ENCODE results near the gene DACH1. TPM values are rescaled to one million over a fixed set of nuclear protein-coding genes. Genes with fewer than 3 reads are reported as not detected.

Gene DACH1
- total RNA-seq, 1 donor from 2014 or later = not detected

DNA sequence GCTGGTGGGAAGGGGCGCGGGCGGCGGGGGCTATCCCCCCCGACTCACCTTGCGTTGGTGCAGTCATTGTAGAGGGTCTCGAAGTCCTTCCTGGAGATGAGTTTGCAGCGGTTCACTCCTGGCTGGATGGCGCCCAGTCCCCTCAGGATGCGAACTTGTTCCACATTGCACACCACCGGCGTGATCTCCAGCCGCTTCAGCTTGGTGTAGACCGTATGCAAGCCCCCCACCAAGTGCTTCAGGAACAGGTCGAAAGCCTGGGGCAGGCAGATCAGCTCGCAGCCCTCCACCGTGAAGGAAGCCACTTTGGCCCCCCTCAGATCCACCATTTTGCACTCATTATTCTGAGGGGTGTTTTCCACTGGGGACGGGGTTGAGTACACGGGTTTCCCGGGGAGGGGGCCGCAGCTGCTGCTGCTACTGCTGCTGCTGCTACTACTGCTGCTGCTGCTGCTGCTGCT is 1.1 kb downstream of the DACH1 start:
- TF ChIP-seq, protein P1, sequence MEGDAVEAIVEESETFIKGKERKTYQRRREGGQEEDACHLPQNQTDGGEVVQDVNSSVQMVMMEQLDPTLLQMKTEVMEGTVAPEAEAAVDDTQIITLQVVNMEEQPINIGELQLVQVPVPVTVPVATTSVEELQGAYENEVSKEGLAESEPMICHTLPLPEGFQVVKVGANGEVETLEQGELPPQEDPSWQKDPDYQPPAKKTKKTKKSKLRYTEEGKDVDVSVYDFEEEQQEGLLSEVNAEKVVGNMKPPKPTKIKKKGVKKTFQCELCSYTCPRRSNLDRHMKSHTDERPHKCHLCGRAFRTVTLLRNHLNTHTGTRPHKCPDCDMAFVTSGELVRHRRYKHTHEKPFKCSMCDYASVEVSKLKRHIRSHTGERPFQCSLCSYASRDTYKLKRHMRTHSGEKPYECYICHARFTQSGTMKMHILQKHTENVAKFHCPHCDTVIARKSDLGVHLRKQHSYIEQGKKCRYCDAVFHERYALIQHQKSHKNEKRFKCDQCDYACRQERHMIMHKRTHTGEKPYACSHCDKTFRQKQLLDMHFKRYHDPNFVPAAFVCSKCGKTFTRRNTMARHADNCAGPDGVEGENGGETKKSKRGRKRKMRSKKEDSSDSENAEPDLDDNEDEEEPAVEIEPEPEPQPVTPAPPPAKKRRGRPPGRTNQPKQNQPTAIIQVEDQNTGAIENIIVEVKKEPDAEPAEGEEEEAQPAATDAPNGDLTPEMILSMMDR (IDR thresholded peaks at IDR 0.05; ENCODE audit: insufficient read depth, low read length, severe bottlenecking) = no peak
- DNase-seq (ENCODE audit: low read depth) (no peak), FAIRE-seq (no peak)
- Histone ChIP-seq H3K4me3 (ENCODE audit: low read depth, low read length) (peak overlapping the region; percentile 16), H3K36me3 (ENCODE audit: control insufficient read depth, insufficient read depth, low read length) (no peaks in the 10 kb centered on the region), H3K27me3 (ENCODE audit: control insufficient read depth, insufficient read depth, low read length) (peaks cover 35% of the 10 kb centered on the region)

DNA sequence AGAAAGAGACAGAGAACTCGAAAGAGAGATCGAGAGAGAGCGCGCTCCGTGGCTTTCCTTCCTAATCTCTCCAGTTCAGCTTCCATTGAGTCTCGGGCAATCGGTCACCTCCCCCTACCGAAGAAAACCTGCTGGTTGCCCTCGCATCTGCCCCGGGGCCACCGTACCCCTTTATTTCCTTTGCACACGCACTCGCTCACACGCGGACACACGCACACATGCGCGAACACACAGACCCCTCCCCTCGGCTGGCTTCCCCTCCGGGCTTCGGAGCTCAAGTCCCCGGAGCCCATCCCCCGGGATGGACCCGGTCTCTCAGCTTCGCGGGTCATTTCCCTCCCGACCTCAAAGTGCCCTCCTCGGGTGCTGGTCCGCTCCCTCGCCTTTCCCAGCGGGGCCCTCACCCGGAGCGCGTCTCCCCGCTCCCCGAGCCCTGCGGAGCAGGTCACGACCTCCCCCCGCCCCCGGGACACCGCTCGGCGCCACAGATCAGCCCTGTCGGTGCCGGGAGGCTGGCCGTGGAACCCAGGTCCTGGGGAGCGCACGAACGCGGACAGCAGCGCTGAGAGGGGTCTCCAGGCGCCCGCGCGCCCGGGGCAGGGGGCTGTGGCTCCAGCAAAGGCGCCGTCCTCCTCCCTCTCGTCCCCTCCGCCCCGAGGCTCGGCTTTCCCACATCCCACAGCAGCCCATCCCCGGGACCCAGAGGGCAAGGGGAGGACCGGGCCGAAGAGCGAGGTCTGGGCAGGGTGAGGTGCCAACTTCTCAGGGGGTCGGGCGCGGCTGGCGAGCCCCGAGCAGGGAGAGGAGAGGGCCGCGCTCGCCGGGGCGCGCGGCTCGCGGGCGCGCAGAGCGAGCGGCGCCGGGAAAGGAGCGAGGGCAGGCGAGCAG is 1.8 kb downstream of the DACH1 start:
- FAIRE-seq (no peak), DNase-seq (ENCODE audit: low read depth) (no peak)
- TF ChIP-seq, protein P1 (IDR thresholded peaks at IDR 0.05; ENCODE audit: insufficient read depth, low read length, severe bottlenecking) = no peak
- H3K27me3 ChIP-seq (ENCODE audit: control insufficient read depth, insufficient read depth, low read length) = peaks cover 35% of the 10 kb centered on the region
- no peaks in the 10 kb centered on the region for H3K36me3 ChIP-seq (ENCODE audit: control insufficient read depth, insufficient read depth, low read length)
- H3K4me3 ChIP-seq (ENCODE audit: low read depth, low read length) = no peak overlapping the region

DNA sequence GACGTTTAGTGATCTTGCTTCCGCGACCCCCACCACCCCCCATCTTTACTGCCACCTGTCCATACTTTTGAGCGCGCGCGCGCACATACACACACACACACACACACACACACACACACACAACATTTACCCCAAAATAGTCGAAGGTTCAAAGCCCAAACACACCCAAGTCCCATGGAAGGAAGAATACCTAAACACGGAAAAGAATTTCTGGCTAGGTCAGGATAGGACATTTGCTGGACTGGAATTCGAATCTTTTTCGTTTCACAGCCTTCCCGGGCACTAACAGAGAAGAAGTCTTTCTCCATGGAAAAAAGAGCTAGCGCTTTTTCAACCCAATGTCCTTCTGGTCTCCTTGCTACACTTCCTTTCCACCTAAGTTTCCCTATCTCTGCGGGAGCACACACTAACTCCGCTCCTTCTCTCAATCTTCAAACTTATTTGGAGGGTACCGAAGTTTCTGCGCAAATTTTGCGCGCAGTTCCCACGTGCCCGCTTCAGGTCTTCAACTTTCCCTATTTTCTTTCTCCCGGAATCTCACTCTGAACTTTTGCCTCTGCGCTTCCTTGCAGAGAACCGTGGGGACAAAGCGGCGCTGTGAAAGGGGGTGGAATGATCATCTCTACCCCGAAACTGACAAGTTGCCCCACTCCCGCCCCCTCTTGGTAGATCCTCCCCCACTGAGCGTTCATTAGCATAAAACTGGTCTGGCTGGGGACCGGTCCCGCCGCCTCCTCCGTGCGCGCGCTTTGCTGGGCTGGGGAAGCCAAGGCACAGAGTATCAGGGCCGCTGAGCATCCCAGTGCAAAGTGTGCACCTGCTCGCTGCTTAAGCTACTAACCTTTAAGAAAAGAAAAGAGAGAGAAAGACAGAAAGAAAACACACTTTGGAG is 2.7 kb downstream of the DACH1 start:
- Histone ChIP-seq H3K27me3 (ENCODE audit: control insufficient read depth, insufficient read depth, low read length) (peaks cover 34% of the 10 kb centered on the region), H3K4me3 (ENCODE audit: low read depth, low read length) (no peak overlapping the region), H3K36me3 (ENCODE audit: control insufficient read depth, insufficient read depth, low read length) (no peaks in the 10 kb centered on the region)
- no peak for DNase-seq (ENCODE audit: low read depth)
- TF ChIP-seq, protein P1 (IDR thresholded peaks at IDR 0.05; ENCODE audit: insufficient read depth, low read length, severe bottlenecking) = no peak
- no peak for FAIRE-seq

DNA sequence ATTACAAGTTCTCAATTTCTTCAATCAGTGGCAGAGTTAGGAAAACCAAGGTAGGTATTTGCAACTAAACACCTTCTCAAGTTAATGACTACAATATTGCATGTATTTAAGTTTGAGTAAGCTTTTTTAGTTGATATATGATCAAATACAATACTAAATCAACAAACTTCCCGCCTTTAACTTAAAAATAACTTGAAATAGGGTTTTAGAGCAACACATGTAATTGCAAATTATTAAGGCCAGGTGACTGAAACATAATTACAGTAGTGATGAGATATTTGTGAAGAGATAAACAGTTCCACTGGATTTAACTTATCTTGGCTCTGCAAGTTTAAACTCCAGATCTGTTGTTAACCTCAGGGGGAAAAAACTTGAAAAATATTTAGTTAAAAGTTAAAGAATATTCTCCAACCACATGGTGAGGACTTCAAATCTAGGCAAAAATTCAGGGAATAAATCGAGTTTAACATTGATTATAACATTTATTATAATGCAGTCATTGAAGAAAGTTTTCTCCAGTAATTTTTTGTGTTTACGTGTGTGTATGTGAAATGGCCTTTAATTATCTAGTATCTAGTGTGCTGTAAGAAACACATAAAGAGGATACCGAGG is 3.6 kb downstream of the DACH1 start:
- H3K4me3 ChIP-seq (ENCODE audit: low read depth, low read length) = no peak overlapping the region
- DNase-seq (ENCODE audit: low read depth) (no peak), FAIRE-seq (no peak)
- TF ChIP-seq, protein P1 (IDR thresholded peaks at IDR 0.05; ENCODE audit: insufficient read depth, low read length, severe bottlenecking) = no peak
- no peaks in the 10 kb centered on the region for H3K36me3 ChIP-seq (ENCODE audit: control insufficient read depth, insufficient read depth, low read length)
- H3K27me3 ChIP-seq (ENCODE audit: control insufficient read depth, insufficient read depth, low read length) = peaks cover 31% of the 10 kb centered on the region

DNA sequence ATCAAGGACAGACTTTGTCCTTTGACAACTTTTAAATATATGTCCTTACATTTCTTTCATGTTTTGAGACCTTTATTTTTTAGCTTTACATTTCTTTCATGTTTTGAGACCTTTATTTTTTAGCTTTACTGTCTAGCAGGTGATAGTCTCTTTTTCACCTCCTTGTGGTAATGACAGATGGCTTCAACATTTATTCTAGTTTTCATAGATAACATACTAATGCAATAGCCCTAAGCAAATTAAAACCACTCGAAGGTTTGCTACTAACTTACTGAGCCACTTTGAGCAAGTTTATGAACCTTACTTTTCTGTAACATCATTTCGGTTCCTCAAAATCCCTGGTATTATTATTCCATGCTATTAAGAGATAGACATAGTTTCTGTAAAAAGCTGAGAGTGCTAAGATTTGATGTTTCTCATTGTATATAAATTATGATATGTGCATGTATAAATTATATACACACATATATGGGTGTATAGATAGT is 4.5 kb downstream of the DACH1 start:
- peaks cover 27% of the 10 kb centered on the region for H3K27me3 ChIP-seq (ENCODE audit: control insufficient read depth, insufficient read depth, low read length)
- no peak for FAIRE-seq
- H3K36me3 ChIP-seq (ENCODE audit: control insufficient read depth, insufficient read depth, low read length) = no peaks in the 10 kb centered on the region
- no peak overlapping the region for H3K4me3 ChIP-seq (ENCODE audit: low read depth, low read length)
- TF ChIP-seq, protein P1 (IDR thresholded peaks at IDR 0.05; ENCODE audit: insufficient read depth, low read length, severe bottlenecking) = no peak
- no peak for DNase-seq (ENCODE audit: low read depth)

Data from bronchial epithelial cell (primary cell).